ENCODE results near the gene HMGN1.
"Not testable (repeated sequence)": the region's sequence is repeated elsewhere in the genome, so short reads cannot be mapped to it uniquely, and the experiment has no call there.

HMGN1 gene

GRCh38 chr21:39379986-39380891 is 31.4 kb upstream of the HMGN1 start:
- no peak for TF ChIP-seq CTCF (conservative IDR thresholded peaks at IDR 0.05)
- H3K27ac ChIP-seq: peak overlapping the region; percentile 86

DNA sequence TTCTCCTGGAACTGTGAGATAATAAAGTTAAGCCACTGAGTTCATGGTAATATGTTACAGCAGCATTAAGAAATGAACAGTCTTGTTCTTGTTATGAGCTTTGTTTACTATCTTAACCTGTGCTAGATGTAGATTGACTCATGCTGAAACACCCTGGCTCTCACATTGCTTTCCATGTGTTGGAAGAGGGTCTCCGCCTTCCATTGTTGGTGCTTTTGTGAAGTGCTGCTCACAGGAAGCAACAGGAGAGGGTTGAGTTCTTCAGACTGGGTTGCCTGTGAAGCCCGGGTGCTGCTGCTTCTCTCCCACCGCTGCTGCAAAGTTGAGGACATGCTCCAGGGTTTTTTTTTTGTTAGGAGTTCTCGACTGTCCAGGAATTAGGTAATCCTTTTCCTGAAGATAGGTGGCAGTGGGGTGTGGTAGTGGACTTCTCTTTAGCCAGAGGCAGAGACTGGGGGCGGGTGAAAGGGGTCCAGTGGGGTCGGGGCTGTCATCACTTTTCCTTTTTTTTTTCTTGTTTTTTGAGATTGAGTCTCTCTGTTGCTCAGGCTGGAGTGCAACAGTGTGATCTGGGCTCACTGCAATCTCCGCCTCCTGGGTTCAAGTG is 28.7 kb upstream of the HMGN1 start:
- TF ChIP-seq CTCF (conservative IDR thresholded peaks at IDR 0.05): no peak
- H3K27ac ChIP-seq: no peak overlapping the region

- no peak for TF ChIP-seq CTCF (conservative IDR thresholded peaks at IDR 0.05)
- H3K27ac ChIP-seq: no peak overlapping the region
These were observed 26.6 kb upstream of the HMGN1 start for GRCh38 chr21:39375446-39375845.

- peak overlapping the region; percentile 35 for H3K27ac ChIP-seq
- TF ChIP-seq CTCF (conservative IDR thresholded peaks at IDR 0.05): no peak
These were observed 25.2 kb upstream of the HMGN1 start for GRCh38 chr21:39374046-39374445.

GRCh38 chr21:39373634-39374033 is 24.7 kb upstream of the HMGN1 start:
- peak overlapping the region; percentile 35 for H3K27ac ChIP-seq
- peak; percentile 80 for TF ChIP-seq CTCF (conservative IDR thresholded peaks at IDR 0.05)

DNA sequence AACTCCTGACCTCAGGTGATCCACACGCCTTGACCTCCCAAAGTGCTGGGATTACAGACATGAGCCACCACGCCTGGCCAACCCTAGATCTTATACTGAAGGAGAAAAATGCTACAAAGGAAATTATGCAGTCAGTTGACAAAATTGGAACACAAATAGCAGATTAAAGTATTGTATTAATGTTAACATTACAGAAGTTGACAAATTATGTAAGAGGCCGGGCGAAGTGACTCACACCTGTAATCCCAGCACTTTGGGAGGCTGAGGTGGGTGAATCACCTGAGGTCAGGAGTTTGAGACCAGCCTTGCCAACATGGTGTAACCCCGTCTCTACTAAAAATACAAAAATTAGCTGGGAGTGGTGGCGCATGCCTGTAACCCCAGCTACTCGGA is 21.0 kb upstream of the HMGN1 start:
- not testable (repeated sequence) for H3K27ac ChIP-seq

DNA sequence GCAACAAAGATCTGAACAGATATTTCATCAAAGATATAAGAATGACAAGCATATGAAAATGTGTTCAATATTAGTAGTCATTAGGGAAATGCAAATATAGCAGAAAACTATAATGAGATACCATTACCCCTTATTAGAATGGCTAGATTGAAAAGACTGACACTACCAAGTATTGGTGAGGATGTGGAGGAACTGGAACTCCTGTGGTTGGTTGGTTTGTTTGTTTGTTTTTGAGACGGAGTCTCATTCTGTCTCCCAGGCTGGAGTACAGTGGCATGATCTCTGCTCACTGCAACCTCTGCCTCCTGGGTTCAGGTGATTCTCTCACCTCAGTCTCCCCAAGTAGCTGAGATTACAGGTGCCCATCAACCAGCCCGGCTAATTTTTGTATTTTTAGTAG is 18.9 kb upstream of the HMGN1 start:
- H3K27ac ChIP-seq: no peak overlapping the region
- no peak for TF ChIP-seq CTCF (conservative IDR thresholded peaks at IDR 0.05)

GRCh38 chr21:39366563-39366962 is 17.7 kb upstream of the HMGN1 start:
- no peak overlapping the region for H3K27ac ChIP-seq

More at GRCh38 chr21:39366563-39366962, 17.7 kb upstream of the HMGN1 start:
- TF ChIP-seq CTCF (conservative IDR thresholded peaks at IDR 0.05): no peak
